Activated CD4-positive, alpha-beta T cell treated with anti-CD3 and anti-CD28 coated beads for 48 hours (primary cell): Measurements from ENCODE around the gene APBB2.

Experiments used
- DNase-seq: peaks from one replicate; pipeline ENCODE4 v3.0.0-alpha.2; 2020

Gene APBB2

GRCh38 chr4:41214136-41214824 is at the start of gene APBB2:
Gene APBB2 (minus strand): TSS chr4:41214542. CDS start chr4:41033254, 181,288 bp downstream.
- peak; percentile 66 for DNase-seq

GRCh38 chr4:41262198-41262597 is 47.9 kb upstream of the APBB2 start:
- DNase-seq, result no peak

GRCh38 chr4:41260116-41260733 is 45.9 kb upstream of the APBB2 start:
- DNase-seq, result no peak

- DNase-seq, result no peak
These were observed 44.4 kb upstream of the APBB2 start for GRCh38 chr4:41258783-41259182.

- no peak for DNase-seq
These were observed 43.6 kb upstream of the APBB2 start for GRCh38 chr4:41257906-41258305.

- DNase-seq, result peak; percentile 58
These were observed 43.0 kb upstream of the APBB2 start for GRCh38 chr4:41257257-41257901.

GRCh38 chr4:41256740-41257256 is 42.5 kb upstream of the APBB2 start, which contains the start of gene UCHL1:
Gene UCHL1 (plus strand): TSS chr4:41256928. CDS start chr4:41256977, 49 bp downstream.
- peak; percentile 21 for DNase-seq

- DNase-seq, result no peak
These were observed 41.9 kb upstream of the APBB2 start for GRCh38 chr4:41256131-41256739.

- no peak for DNase-seq
These were observed 31.6 kb upstream of the APBB2 start for GRCh38 chr4:41245983-41246382.

GRCh38 chr4:41241919-41242318 is 27.6 kb upstream of the APBB2 start:
- DNase-seq, result no peak

- DNase-seq, result no peak
These were observed 22.2 kb upstream of the APBB2 start for GRCh38 chr4:41236508-41236907.

GRCh38 chr4:41236032-41236431 is 21.7 kb upstream of the APBB2 start:
- no peak for DNase-seq

GRCh38 chr4:41232856-41233255 is 18.5 kb upstream of the APBB2 start:
- no peak for DNase-seq

GRCh38 chr4:41232406-41232805 is 18.1 kb upstream of the APBB2 start:
- no peak for DNase-seq

GRCh38 chr4:41227902-41228301 is 13.6 kb upstream of the APBB2 start:
- DNase-seq, result no peak

- DNase-seq, result no peak
These were observed 7.7 kb upstream of the APBB2 start for GRCh38 chr4:41221850-41222645.

GRCh38 chr4:41219421-41219950 is 5.1 kb upstream of the APBB2 start:
- no peak for DNase-seq

GRCh38 chr4:41218703-41219102 is 4.4 kb upstream of the APBB2 start:
- DNase-seq, result no peak

- no peak for DNase-seq
These were observed 3.0 kb upstream of the APBB2 start for GRCh38 chr4:41217374-41217773.

- no peak for DNase-seq
These were observed 2.6 kb upstream of the APBB2 start for GRCh38 chr4:41217020-41217333.

- peak; percentile 82 for DNase-seq
These were observed 2.1 kb upstream of the APBB2 start for GRCh38 chr4:41216294-41217019.

- no peak for DNase-seq
These were observed 1.6 kb upstream of the APBB2 start for GRCh38 chr4:41215969-41216293.
